Gastrocnemius medialis (tissue), 4 donors: ENCODE measurements around the gene THAP11. TPM values are rescaled to one million over a fixed set of nuclear protein-coding genes. Genes with fewer than 3 reads are reported as not detected.

Source experiments
- ATAC-seq, 2 donors: fragments of 150-250 bp; one replicate each; pipeline ENCODE4 v1.9.1; 2016
- DNase-seq, 2 donors: peaks; one replicate each; pipeline ENCODE4 v3.0.0-alpha.2; 2019
- H3K27ac ChIP-seq, 4 donors: fragments of 200-600 bp; sonication (generic); 1 replicate in 1 of 4; 2 replicates in 3 of 4; pipeline ENCODE4 v1.5.1; 2016 to 2018; ENCODE audit warnings: mild to moderate bottlenecking in 2 of 4, moderate library complexity in 1 of 4
- H3K27me3 ChIP-seq, 3 donors: fragments of 200-600 bp; sonication (generic) in 2 of 3; 1 replicate in 1 of 3; 2 replicates in 2 of 3; pipeline versions ENCODE4 v1.5.1 to v1.6.0; 2016 to 2019; ENCODE audit warnings: mild to moderate bottlenecking in 1 of 3, moderate library complexity in 1 of 3
- H3K36me3 ChIP-seq, 2 donors: fragments of 200-600 bp; sonication (generic) in 1 of 2; one replicate each; pipeline ENCODE4 v1.5.1; 2017 to 2018
- H3K4me1 ChIP-seq, 2 donors: fragments of 200-600 bp; sonication (generic) in 1 of 2; one replicate each; pipeline ENCODE4 v1.5.1; 2016 to 2017; ENCODE audit warnings: mild to moderate bottlenecking in 2 of 2
- H3K4me3 ChIP-seq, 4 donors: fragments of 200-600 bp; sonication (generic) in 3 of 4; 1 replicate in 1 of 4; 2 replicates in 3 of 4; pipeline ENCODE4 v1.5.1; 2016 to 2019; ENCODE audit warnings: mild to moderate bottlenecking in 2 of 4
- H3K9me3 ChIP-seq, 3 donors: fragments of 200-600 bp; sonication (generic) in 2 of 3; 1 replicate in 1 of 3; 2 replicates in 2 of 3; pipeline ENCODE4 v1.5.1; 2016 to 2019
- POLR2A ChIP-seq, 2 donors: fragments of 450-650 bp; IDR thresholded peaks; one replicate each; pipeline ENCODE4 v1.6.1; 2017; ENCODE audit warnings: antibody characterized with exemption in 2 of 2, mild to moderate bottlenecking in 2 of 2, moderate library complexity in 2 of 2
- in situ Hi-C, 4 donors: fragments of 200-750 bp; cut with MboI; loops; one replicate each; pipeline versions ENCODE4 v1.15.0 to v1.8.0; 2017; ENCODE audit warnings: low sequenced_read_pairs in 4 of 4
- intact Hi-C: fragments of 100-400 bp; cut with DNase I; formaldehyde crosslinking; loops from one replicate; pipeline ENCODE4 v1.15.1; 2023; ENCODE audit warnings: low total_unique reads
- total RNA-seq, 4 donors: library from RNA; depleted of rRNA; stranded (reverse); fragments of >200 nt; gene quantifications; one replicate each; pipeline versions ENCODE4 v1.1.0 to v1.2.3, GENCODE V29; 2016
- TF ChIP-seq, protein P1 (sequence below), 5 experiments: fragments of 450-650 bp in 3 of 5; fragments of 200-600 bp in 2 of 5; sonication (generic) in 2 of 5; IDR thresholded peaks in 4 of 5; conservative IDR thresholded peaks in 1 of 5; 1 replicate in 4 of 5; 2 replicates in 1 of 5; pipeline ENCODE4 v1.5.1; 2016 to 2019; ENCODE audit warnings: antibody characterized with exemption in 5 of 5, mild to moderate bottlenecking in 3 of 5, moderate library complexity in 3 of 5

The THAP11 gene
- total RNA-seq, 4 donors from 2014 or later, result 61.9 to 120 (median 102) TPM

GRCh38 chr16:67880584-67880983 is 38.5 kb downstream of the THAP11 start:
- peak in 1 of 2 donors; percentile 76 for DNase-seq
- Histone ChIP-seq H3K36me3 (peaks cover 2 to 67% of the 10 kb centered on the region in 2 donors), H3K4me3 (no peak overlapping the region), H3K9me3 (no peaks in the 10 kb centered on the region), H3K4me1 (peaks cover 51 to 59% of the 10 kb centered on the region in 2 donors), H3K27ac (peak overlapping the region; percentile 87 to 95 (median 90)), H3K27me3 (no peaks in the 10 kb centered on the region)
- TF ChIP-seq, protein P1, sequence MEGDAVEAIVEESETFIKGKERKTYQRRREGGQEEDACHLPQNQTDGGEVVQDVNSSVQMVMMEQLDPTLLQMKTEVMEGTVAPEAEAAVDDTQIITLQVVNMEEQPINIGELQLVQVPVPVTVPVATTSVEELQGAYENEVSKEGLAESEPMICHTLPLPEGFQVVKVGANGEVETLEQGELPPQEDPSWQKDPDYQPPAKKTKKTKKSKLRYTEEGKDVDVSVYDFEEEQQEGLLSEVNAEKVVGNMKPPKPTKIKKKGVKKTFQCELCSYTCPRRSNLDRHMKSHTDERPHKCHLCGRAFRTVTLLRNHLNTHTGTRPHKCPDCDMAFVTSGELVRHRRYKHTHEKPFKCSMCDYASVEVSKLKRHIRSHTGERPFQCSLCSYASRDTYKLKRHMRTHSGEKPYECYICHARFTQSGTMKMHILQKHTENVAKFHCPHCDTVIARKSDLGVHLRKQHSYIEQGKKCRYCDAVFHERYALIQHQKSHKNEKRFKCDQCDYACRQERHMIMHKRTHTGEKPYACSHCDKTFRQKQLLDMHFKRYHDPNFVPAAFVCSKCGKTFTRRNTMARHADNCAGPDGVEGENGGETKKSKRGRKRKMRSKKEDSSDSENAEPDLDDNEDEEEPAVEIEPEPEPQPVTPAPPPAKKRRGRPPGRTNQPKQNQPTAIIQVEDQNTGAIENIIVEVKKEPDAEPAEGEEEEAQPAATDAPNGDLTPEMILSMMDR (IDR thresholded peaks at IDR 0.05 in 4 of 5, conservative IDR thresholded peaks at IDR 0.05 in 1 of 5), result no peak
- no peak for TF ChIP-seq POLR2A (IDR thresholded peaks at IDR 0.05)
- in situ Hi-C loops, result loop anchor here in 1 of 4 donors (10.0 kb wide), 1 partner anchor 54 kb away; the partner anchor contains the start of genes CTRL and PSMB10
- ATAC-seq, result peak in 1 of 2 donors; percentile 22
- intact Hi-C loops, result loop anchor here (5.0 kb wide), 1 partner anchor 162 kb away; no protein-coding TSS in a partner anchor

GRCh38 chr16:67881621-67882161 is 39.6 kb downstream of the THAP11 start:
- peak; percentile 34 to 82 for DNase-seq
- peaks cover 51 to 52% of the 10 kb centered on the region in 2 donors for H3K4me1 ChIP-seq
- H3K4me3 ChIP-seq, result no peak overlapping the region
- no peaks in the 10 kb centered on the region for H3K9me3 ChIP-seq
- H3K27me3 ChIP-seq, result no peaks in the 10 kb centered on the region
- peak; percentile 51 to 63 for ATAC-seq
- intact Hi-C loops, result loop anchor here (2.0 to 5.0 kb wide), 2 partner anchors 35 to 161 kb away; no protein-coding TSS in a partner anchor
- H3K27ac ChIP-seq, result peak overlapping the region; percentile 87 to 95 (median 90)
- peaks cover 2 to 64% of the 10 kb centered on the region in 2 donors for H3K36me3 ChIP-seq
- TF ChIP-seq POLR2A (IDR thresholded peaks at IDR 0.05), result peak in 1 of 2 donors; percentile 13
- TF ChIP-seq, protein P1 (IDR thresholded peaks at IDR 0.05 in 4 of 5, conservative IDR thresholded peaks at IDR 0.05 in 1 of 5), result no peak
- in situ Hi-C loops, result loop anchor here in 1 of 4 donors (10.0 kb wide), 1 partner anchor 53 kb away; the partner anchor contains the start of genes CTRL and PSMB10

GRCh38 chr16:67882374-67883145 is 40.4 kb downstream of the THAP11 start:
- intact Hi-C loops, result loop anchor here (2.0 to 5.0 kb wide), 2 partner anchors 34 to 160 kb away; no protein-coding TSS in a partner anchor
- in situ Hi-C loops, result loop anchor here in 1 of 4 donors (10.0 kb wide), 1 partner anchor 52 kb away; the partner anchor contains the start of genes CTRL and PSMB10

More at GRCh38 chr16:67882374-67883145, 40.4 kb downstream of the THAP11 start:
- H3K36me3 ChIP-seq, result peaks cover 2 to 55% of the 10 kb centered on the region in 2 donors
- DNase-seq (peak; percentile 74 to 90), ATAC-seq (peak; percentile 65 to 74)
- H3K27ac ChIP-seq, result peak overlapping the region; percentile 87 to 95 (median 90)
- peaks cover 51 to 52% of the 10 kb centered on the region in 2 donors for H3K4me1 ChIP-seq
- H3K27me3 ChIP-seq, result no peaks in the 10 kb centered on the region
- peak; percentile 27 to 48 for TF ChIP-seq POLR2A (IDR thresholded peaks at IDR 0.05)
- TF ChIP-seq, protein P1 (IDR thresholded peaks at IDR 0.05 in 4 of 5, conservative IDR thresholded peaks at IDR 0.05 in 1 of 5), result peak in 1 of 5 experiments; percentile 22
- no peaks in the 10 kb centered on the region for H3K9me3 ChIP-seq
- no peak overlapping the region for H3K4me3 ChIP-seq
